ENCODE data around the gene RAD51AP1. TPM values are rescaled to one million over a fixed set of nuclear protein-coding genes. Genes with fewer than 3 reads are reported as not detected.

Gene RAD51AP1
- total and polyA plus RNA-seq, 2 donors (not counting 3 experiments of a cell fraction or from before 2014, with no cell fraction given) = 9.0 to 23.1 TPM

GRCh38 chr12:4539167-4539870, 629 bp downstream of the RAD51AP1 start:
- ChIA-PET CTCF (interaction anchor here (1.4 kb wide), 1 partner anchor 12 kb away, joined by 3 read pairs; no protein-coding TSS in a partner anchor), POLR2A (no interaction called here)
- dilution Hi-C loops (cut with MboI; ENCODE audit: extremely low pct_ligation_motif_present, low sequenced_read_pairs) = no loop called here
- no peaks in the 10 kb centered on the region for H3K9me3 ChIP-seq (replicated peaks; ENCODE audit: control insufficient read depth, insufficient read depth, low read length)
- no peaks in the 10 kb centered on the region for H3K9me1 ChIP-seq (replicated peaks; ENCODE audit: control insufficient read depth, extremely low read depth, insufficient read depth, low read length)
- TSS peak; percentile 86 for BruUV-seq (replicated peaks)
- H3K79me2 ChIP-seq (ENCODE audit: control insufficient read depth, insufficient read depth, low read length) = peaks cover 44% of the 10 kb centered on the region
- intact Hi-C loops (cut with micrococcal nuclease) = loop anchor here (2.0 to 5.0 kb wide), 3 partner anchors 65 to 667 kb away; partner anchors contain the start of genes PARP11 and TIGAR
- no peak for DNase-seq (ENCODE audit: low read depth, low spot score)
- H3K9ac ChIP-seq (replicated peaks; ENCODE audit: extremely low read depth, insufficient read depth, low read length) = peak overlapping the region; percentile 100
- H3K27ac ChIP-seq (ENCODE audit: insufficient read depth, low read depth, low read length) = peak overlapping the region; percentile 98
- no peaks in the 10 kb centered on the region for H4K20me1 ChIP-seq (replicated peaks; ENCODE audit: control insufficient read depth, extremely low read depth, insufficient read depth, low read length)
- no peak for FAIRE-seq
- H3K4me2 ChIP-seq (ENCODE audit: insufficient read depth, low read length) = peak overlapping the region; percentile 90
- H3K27me3 ChIP-seq (ENCODE audit: control insufficient read depth in 2 of 2, insufficient read depth in 2 of 2, low read length in 2 of 2) = no peaks in the 10 kb centered on the region
- peaks cover 23% of the 10 kb centered on the region for H3K4me1 ChIP-seq (ENCODE audit: control insufficient read depth, extremely low read depth, insufficient read depth, low read length)
- TF ChIP-seq FOS (IDR thresholded peaks at IDR 0.05; ENCODE audit: borderline replicate concordance, insufficient read depth, low read length) (no peak), POLR2A (IDR thresholded peaks at IDR 0.05; ENCODE audit: low read depth, low read length) (no peak), GATA2 (IDR thresholded peaks at IDR 0.05; ENCODE audit: insufficient read depth, insufficient read length, low read depth, low read length) (no peak), CTCF (IDR thresholded peaks at IDR 0.05; ENCODE audit: extremely low read depth in 1 of 2, insufficient read depth in 1 of 2, low read depth in 1 of 2, low read length in 2 of 2) (no peak), POLR2AphosphoS5 (IDR thresholded peaks at IDR 0.05; ENCODE audit: insufficient read depth, low read depth, low read length) (no peak), EZH2 (IDR thresholded peaks at IDR 0.05; ENCODE audit: borderline replicate concordance, low read depth, low read length, severe bottlenecking) (no peak), JUN (IDR thresholded peaks at IDR 0.05; ENCODE audit: borderline replicate concordance, insufficient read depth, insufficient read length, low read depth) (no peak), MYC (IDR thresholded peaks at IDR 0.05; ENCODE audit: low read depth, low read length) (no peak)
- TF ChIP-seq, protein P1, sequence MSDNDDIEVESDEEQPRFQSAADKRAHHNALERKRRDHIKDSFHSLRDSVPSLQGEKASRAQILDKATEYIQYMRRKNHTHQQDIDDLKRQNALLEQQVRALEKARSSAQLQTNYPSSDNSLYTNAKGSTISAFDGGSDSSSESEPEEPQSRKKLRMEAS (IDR thresholded peaks at IDR 0.05; ENCODE audit: insufficient read depth, insufficient read length) = no peak
- H3K4me3 ChIP-seq (replicated peaks in 1 of 3; ENCODE audit: insufficient read depth in 1 of 3, low read depth in 1 of 3, low read length in 3 of 3) = peak overlapping the region; percentile 70 to 99 (median 76)
- H2AFZ ChIP-seq (ENCODE audit: low read depth, low read length) = peak overlapping the region; percentile 95
- H3K36me3 ChIP-seq (ENCODE audit: control insufficient read depth in 2 of 2, extremely low read depth in 1 of 2, insufficient read depth in 2 of 2, low read length in 2 of 2) = peaks cover 0 to 2% of the 10 kb centered on the region in 2 experiments

All from endothelial cell of umbilical vein (primary cell).